ENCODE results near the gene DOCK7.
"Not testable (repeated sequence)": the region's sequence is repeated elsewhere in the genome, so short reads cannot be mapped to it uniquely, and the experiment has no call there.

DOCK7 gene

DNA sequence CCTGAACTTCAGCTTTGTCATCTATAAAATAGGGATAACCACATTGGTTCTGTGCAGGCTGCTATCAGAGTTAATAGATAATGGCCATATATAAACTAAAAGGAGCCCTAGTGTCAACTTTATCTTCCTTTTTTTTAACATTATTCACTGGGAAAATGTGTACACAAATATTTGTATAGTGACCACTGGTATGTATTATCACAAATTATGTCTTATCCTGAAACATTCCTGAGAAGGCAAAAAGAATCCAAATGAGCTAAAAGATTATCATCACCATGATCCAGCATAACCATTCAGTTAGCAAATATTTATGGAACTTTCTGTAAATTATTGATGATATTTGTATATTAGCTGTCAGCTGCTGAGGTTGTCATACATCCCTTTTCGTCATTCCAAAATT lies 74.3 kb downstream of the DOCK7 start:
- no peak for DNase-seq (ENCODE audit: low spot score)

DNA sequence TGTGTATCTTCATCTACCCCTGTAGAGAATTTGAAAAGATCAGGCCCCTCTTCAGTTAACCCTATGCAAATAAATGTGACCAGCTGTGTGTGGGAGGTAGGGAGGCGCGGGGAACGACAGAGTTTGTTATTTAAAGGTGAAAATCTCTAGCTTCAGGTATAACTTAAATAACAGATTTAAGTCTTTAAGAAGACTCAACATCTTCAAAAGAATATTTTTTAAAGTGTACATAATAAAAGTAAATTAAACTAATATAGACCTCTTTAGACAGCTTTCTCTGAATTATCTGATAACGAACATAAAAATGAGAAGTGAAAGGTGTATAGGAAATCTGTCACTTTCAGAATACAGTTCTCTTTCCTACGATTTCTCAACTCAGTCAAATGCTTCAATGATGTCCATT lies 74.9 kb downstream of the DOCK7 start:
- DNase-seq (ENCODE audit: low spot score): no peak

GRCh38 chr1:62612770-62613169 lies 75.4 kb downstream of the DOCK7 start:
- DNase-seq (ENCODE audit: low spot score): no peak

DNA sequence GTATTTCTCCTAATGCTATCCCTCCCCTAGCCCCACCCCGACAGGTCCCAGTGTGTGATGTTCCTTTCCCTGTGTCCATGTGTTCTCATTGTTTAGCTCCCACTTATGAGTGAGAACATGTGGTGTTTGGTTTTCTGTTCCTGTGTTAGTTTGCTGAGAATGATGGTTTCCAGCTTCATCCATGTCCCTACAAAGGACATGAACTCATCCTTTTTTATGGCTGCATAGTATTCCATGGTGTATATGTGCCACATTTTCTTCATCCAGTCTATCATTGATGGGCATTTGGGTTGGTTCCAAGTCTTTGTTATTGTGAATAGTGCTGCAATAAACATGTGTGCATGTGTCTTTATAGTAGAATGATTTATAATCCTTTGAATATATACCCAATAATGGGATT lies 77.6 kb downstream of the DOCK7 start:
- not testable (repeated sequence) for DNase-seq (ENCODE audit: low spot score)

DNA sequence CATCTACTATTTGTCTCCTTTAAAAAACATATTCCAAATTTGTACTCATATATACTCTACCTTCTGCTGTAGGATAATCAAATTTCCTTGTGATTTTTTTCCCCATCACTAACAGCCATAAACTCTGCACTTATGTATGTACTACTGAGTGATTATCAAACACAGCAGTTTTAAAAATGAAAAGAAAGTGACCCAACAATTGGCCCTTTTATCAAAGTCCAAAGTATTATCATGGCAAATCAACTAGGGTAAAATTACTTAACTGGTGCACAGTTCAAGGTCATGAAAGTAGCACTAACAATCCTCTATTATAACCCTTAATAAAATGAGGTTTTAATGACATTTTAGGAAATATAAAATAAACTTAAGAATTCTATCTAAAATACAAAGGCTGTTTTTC lies 79.3 kb downstream of the DOCK7 start:
- no peak for DNase-seq (ENCODE audit: low spot score)

- DNase-seq (ENCODE audit: low spot score): no peak
Measured at GRCh38 chr1:62601457-62601856, 86.7 kb downstream of the DOCK7 start.

DNA sequence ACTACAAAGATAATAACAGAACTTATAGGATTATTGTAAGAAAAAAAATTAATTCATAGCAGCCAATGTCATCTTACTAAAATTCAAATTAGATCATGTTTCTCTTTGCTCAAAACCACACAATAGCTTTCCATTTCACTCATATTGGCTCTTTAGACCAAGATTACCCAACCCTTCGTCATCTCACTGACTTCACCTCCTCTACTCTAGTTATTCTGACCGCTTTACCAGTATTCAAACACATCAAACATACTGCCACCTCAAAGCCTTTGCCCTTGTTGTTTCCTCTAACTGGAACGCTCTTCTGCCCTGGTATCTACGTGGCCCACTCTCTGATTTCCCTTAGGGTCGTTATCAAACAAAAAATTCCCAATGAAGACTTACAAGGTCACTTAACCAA lies 89.1 kb downstream of the DOCK7 start:
- DNase-seq (ENCODE audit: low spot score): no peak

- no peak for DNase-seq (ENCODE audit: low spot score)
Measured at GRCh38 chr1:62597281-62597680, 90.9 kb downstream of the DOCK7 start, which contains the start of gene ANGPTL3. Gene ANGPTL3 (plus strand): TSS chr1:62597520. CDS start chr1:62597567, 47 bp downstream.

DNA sequence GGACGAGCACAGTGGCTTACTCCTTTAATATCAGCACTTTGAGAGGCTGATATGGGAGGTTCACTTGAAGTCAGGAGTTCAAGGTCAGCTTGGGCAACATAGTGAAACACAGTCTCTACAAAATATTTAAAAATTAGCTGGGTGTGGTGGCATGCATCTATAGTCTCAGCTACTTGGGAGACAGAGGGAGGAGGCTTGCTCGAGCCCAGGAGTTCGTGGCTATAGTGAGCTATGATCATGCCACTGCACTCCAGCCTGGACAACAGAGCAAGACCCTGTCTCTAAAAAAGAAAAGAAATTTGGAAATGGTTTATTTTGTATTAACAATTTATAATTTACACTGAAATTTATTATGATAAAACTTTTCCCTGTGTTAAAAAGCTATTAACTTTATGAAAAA lies 92.5 kb downstream of the DOCK7 start:
- DNase-seq (ENCODE audit: low spot score): no peak

GRCh38 chr1:62593825-62594394 lies 94.3 kb downstream of the DOCK7 start:
- DNase-seq (ENCODE audit: low spot score): no peak

GRCh38 chr1:62590970-62591368 lies 97.2 kb downstream of the DOCK7 start:
- no peak for DNase-seq (ENCODE audit: low spot score)

DNA sequence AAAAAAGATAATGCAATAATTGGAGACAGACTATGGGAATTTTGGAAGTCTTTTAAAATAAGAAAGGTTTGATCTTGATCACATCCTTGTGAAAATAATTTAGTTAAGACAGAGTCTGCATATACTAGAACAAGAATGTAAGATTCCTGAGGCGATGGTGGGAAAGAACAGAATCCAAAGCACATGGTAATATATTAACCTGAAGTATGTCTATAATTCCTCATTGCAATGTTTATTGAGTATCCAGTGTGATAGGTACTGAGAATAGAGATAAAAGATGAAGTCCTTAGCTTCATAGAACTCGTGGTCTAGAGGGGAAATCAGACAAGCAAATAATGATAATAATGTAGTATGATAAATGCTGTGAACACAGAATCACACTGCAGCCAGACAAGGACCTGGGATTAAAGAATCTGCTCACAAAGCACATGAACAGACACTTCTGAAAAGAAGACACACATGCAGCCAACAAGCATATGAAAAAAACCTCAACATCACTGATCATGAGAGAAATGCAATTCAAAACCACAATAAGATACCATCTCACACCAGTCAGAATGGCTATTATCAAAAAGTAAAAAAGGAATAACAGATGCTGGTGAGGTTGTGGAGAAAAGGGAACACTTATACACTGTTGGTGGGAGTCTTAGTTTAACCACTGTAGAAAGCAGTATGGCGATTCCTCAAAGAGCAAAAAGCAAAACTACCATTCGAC lies 97.8 kb downstream of the DOCK7 start:
- no peak for DNase-seq (ENCODE audit: low spot score)

DNA sequence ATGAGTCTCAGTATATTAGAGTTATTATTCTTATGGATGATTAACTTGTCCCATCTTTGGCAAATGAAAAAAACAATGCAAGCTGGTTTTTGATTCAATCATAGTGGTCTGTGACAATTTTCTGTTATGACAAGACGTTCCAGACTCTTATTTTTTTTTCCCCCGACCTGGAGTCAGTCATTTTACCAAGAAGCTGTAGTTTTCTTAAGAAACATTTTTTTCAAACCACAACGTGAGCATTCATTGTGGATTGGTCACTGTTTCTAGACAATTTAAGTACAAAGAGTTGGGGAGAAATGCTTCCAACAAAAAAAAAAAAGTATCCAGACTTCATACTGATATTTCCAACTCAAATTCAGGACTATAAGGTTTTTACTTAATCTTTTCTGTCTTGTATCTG lies 98.9 kb downstream of the DOCK7 start:
- no peak for DNase-seq (ENCODE audit: low spot score)

DNA sequence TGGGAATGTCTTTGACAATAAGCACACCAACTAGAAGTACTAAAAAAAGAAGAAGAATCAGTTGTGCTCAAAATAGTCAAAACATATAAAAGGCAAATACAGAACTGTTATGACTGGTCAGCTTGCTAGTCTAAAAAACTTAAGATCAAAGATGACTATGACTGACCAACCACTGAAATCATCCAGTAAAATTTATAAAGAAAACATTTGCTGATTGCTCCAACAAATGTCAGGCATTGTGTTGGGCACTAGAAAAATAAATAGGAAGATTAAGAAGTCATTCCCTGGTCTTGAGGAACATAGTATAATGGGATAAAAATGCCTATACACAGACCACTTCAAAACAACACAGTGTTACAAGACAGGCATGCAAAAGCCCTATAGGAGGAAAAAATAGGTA lies 100.2 kb downstream of the DOCK7 start:
- DNase-seq (ENCODE audit: low spot score): no peak

- DNase-seq (ENCODE audit: low spot score): no peak
Measured at GRCh38 chr1:62585469-62586155, 102.6 kb downstream of the DOCK7 start.

- DNase-seq (ENCODE audit: low spot score): no peak
Measured at GRCh38 chr1:62573675-62574074, 114.5 kb downstream of the DOCK7 start.

GRCh38 chr1:62572476-62572875 lies 115.7 kb downstream of the DOCK7 start:
- DNase-seq (ENCODE audit: low spot score): no peak

DNA sequence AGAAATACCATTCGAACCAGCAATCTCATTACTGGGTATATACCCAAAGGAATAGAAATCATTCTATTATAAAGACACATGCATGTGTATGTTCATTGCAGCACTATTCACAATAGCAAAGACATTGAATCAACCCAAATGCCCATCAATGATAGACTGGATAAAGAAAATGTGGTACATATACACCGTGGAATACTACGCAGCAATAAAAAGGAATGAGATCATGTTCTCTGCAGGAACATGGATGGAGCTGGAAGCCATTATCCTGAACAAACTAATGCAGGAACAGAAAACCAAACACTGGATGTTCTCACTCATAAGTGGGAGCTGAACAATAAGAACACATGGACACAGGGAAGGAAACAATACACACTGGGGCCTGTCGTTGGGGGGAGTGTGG lies 116.7 kb downstream of the DOCK7 start:
- DNase-seq (ENCODE audit: low spot score): not testable (repeated sequence)

DNA sequence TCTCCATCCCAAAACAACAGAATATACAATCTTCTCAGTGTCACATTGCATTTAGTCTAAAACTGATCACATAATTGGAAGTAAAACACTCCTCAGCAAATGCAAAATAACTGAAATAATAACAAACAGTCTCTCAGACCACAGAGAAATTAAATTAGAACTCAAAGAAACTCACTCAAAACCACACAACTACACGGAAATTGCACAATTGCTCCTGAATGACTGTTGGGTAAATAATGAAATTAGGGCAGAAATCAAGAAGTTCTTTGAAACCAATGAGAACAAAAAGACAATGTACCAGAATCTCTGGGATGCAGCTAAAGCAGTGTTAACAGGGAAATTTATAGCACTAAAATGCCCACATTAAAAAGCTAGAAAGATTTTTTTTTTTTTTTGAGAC lies 120.3 kb downstream of the DOCK7 start:
- not testable (repeated sequence) for DNase-seq (ENCODE audit: low spot score)

DNA sequence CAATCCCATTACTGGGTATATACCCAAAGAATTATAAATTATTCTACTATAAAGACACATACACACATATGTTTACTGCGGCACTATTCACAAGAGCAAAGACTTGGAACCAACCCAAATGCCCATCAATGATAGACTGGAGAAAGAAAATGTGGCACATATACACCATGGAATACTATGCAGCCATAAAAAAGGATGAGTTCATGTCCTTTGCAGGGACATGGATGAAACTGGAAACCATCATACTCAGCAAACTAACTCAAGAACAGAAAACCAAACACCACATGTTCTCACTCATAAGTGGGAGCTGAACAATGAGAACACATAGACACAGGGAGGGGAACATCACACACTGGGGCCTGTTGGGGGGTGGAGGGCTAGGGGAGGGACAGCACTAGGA lies 121.0 kb downstream of the DOCK7 start:
- DNase-seq (ENCODE audit: low spot score): not testable (repeated sequence)

- DNase-seq (ENCODE audit: low spot score): no peak
Measured at GRCh38 chr1:62561306-62561705, 126.9 kb downstream of the DOCK7 start.

DNA sequence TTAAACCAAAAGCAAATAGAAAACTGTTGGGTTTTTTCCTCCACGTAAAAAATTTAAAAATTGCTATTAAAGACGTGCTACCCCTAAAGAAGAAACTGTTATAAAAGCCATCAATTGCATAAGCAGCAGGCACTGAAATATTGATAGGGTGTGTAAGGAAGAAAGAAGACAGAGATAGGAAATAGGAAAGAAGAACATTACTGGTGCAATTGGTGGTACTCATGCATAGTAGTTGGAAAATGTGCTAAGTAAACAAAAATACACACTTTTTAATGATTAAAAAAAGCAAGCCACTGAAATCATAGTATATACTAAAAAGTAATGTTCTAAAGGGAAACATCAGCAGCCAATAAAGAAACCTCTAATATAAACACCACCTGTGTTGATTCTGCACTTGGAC lies 143.6 kb downstream of the DOCK7 start:
- DNase-seq (ENCODE audit: low spot score): no peak

DNA sequence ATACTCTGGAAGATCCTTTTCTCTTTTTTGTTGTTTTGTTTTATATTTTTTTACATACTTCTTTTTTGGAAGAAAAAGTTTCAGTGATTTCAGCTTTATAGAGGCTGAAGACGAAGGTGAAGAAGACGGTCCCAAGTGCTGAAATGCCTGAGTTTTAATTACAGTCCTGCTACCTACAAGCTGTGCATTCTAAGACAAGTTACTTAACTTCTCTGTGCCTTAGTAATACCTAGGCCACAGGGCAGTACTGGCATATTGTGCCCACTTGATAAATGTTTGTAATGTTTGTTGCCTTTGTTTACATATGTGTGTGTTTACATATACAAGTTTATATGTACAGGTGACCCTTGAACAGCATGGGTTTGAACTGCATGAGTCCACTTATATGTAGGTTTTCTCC lies 147.1 kb downstream of the DOCK7 start:
- DNase-seq (ENCODE audit: low spot score): no peak
